Activated naive CD8-positive, alpha-beta T cell treated with anti-CD3 and anti-CD28 coated beads, Interleukin-2, amount 10 ng/mL, durations not matched to agents 7 days and 5 days (primary cell): ENCODE data around the gene PARD3. TPM values are rescaled to one million over a fixed set of nuclear protein-coding genes. Genes with fewer than 3 reads are reported as not detected.

Experiments used
- ATAC-seq: fragments of 150-1000 bp; cut with Tn5 transposase; one replicate; pipeline ENCODE4 v1.10.0; 2021; ENCODE audit warnings: low read depth, moderate library complexity
- POLR2A ChIA-PET: fragments of 350-600 bp; sonication (Branson Sonifier 250); formaldehyde crosslinking; loops from one replicate; lab custom pipeline; 2021; ENCODE audit warnings: antibody characterized with exemption; lab: Charles Lee
- DNase-seq: peaks from one replicate; pipeline ENCODE4 v3.0.0; 2021
- H3K27ac Mint-ChIP-seq: one replicate; pipeline ENCODE4 v1.8.0; 2022; ENCODE audit warnings: mild to moderate bottlenecking, mixed read lengths
- H3K27me3 Mint-ChIP-seq: one replicate; pipeline ENCODE4 v1.8.0; 2022; ENCODE audit warnings: mild to moderate bottlenecking, moderate library complexity, mixed read lengths
- H3K36me3 Mint-ChIP-seq: one replicate; pipeline ENCODE4 v1.8.0; 2021; ENCODE audit warnings: mild to moderate bottlenecking, mixed read lengths
- H3K4me1 Mint-ChIP-seq: one replicate; pipeline ENCODE4 v1.8.0; 2021; ENCODE audit warnings: mixed read lengths
- H3K4me3 Mint-ChIP-seq: one replicate; pipeline ENCODE4 v1.8.0; 2022; ENCODE audit warnings: mild to moderate bottlenecking, moderate library complexity, mixed read lengths
- H3K9me3 Mint-ChIP-seq: one replicate; pipeline ENCODE4 v1.8.0; 2021; ENCODE audit warnings: mixed read lengths
- total RNA-seq, 2 experiments: library from RNA; stranded (reverse); gene quantifications; one replicate each; pipeline ENCODE4 v1.2.3, GENCODE V29; 2021

Gene PARD3
- total RNA-seq, 2 experiments from 2014 or later, result 0.48 to 0.55 TPM

DNA sequence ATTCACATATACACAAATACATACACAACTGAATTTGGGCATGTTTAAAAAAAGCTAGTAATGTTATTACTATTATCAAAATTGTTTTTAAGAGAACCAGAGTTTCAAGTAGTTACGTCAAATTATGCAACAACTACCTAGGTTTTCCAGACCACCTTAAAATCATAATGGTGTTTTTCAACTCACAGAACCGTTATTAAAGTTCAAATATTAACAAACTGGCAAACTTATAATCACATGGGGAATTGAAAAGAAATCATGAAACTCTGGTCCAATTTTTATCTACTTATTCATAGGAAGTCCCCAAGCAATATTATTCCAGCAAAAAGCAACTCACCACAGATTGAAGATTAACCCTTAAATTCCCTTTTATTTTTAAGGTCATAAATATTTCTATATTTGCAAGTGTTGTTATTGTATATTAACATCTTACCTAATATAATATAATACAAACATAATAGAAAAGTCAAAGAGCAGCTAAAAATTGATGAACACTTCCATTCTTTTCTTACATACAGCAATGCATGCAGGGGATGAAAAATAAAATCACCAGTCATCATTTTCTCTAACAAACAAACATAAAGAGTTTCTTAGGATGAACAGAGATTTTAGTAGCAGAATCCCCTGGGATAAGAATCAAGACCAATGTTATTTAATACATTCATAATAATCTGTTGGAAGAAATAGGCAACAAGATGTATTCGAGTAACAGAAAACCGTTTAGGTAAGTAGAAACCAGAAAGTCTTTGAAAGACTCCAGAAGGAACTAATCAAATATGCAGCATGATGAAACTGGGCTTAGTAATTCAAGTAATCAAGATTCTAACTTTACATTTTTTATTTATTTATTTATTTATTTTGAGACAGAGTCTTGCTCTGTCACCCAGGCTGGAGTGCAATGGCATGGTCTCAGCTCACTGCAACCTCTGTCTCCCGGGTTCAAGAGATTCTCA lies 391.1 kb downstream of the PARD3 start:
- Mint-ChIP-seq H3K4me3 (no peak overlapping the region), H3K9me3 (no peaks in the 10 kb centered on the region), H3K27me3 (no peaks in the 10 kb centered on the region), H3K27ac (no peak overlapping the region), H3K36me3 (no peaks in the 10 kb centered on the region), H3K4me1 (no peaks in the 10 kb centered on the region)
- DNase-seq (no peak), ATAC-seq (no peak)
- POLR2A ChIA-PET, result no interaction called here

DNA sequence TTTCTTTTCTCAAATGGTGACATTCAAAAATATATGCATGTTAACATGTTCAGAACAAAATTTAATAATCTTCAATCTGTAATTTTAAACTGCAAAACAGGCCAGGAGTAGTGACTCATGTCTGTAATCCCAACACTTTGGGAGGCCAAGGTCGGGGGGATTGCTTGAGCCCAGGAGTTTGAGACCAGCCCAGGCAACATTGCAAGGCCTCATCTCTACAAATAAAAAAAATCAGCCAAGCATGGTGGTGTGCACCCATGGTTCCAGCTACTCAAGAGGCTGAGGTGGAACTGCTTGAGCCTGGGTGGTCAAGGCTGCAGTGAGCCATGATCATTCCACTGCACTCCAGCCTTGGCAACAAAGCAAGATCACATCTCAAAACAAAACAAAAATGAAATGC lies 394.3 kb downstream of the PARD3 start:
- Mint-ChIP-seq H3K27ac (no peak overlapping the region), H3K4me1 (no peaks in the 10 kb centered on the region), H3K36me3 (no peaks in the 10 kb centered on the region), H3K27me3 (no peaks in the 10 kb centered on the region), H3K9me3 (no peaks in the 10 kb centered on the region), H3K4me3 (no peak overlapping the region)
- POLR2A ChIA-PET, result no interaction called here
- no peak for ATAC-seq
- no peak for DNase-seq

DNA sequence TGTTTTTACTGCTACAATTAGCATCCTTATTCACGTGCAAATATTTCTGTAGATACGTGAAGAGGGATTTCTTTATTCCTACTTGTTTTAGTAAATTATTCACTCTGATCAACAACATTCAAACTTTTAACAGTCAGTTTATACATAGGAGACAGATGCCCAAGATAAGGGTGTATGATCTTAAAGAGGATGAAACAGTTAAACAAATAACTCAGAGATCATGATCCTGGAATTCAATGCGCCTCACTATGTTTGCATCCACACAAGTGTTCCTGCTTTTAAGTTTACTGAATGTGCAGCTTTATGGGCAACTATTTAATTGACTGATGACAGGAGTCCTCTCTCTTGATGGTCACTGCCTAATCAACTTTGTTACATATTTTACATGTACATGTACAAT lies 394.8 kb downstream of the PARD3 start:
- Mint-ChIP-seq H3K4me1 (no peaks in the 10 kb centered on the region), H3K9me3 (no peaks in the 10 kb centered on the region), H3K4me3 (no peak overlapping the region), H3K36me3 (no peaks in the 10 kb centered on the region), H3K27ac (no peak overlapping the region), H3K27me3 (no peaks in the 10 kb centered on the region)
- ATAC-seq (no peak), DNase-seq (no peak)
- POLR2A ChIA-PET, result no interaction called here

DNA sequence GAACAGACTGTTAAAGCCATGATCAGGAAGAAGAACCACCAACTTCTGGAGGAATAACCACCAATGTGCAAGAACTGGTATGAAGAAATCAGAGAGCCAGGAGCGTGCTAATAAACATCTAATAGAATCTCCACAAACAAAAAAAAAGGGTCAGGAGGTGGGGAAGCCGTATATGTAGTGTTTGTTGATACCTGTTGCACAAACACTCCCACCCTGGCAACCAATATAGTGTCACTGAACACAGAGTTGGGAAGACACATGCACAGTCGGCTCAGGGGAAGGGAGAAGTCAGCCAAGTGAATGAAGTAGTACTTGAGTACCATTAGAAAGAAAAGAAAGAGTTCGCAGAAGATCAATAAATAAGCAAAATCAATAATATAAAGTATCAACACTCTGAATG lies 400.1 kb downstream of the PARD3 start:
- H3K4me1 Mint-ChIP-seq, result no peaks in the 10 kb centered on the region
- H3K27me3 Mint-ChIP-seq, result peaks cover 2% of the 10 kb centered on the region
- H3K4me3 Mint-ChIP-seq, result no peak overlapping the region
- POLR2A ChIA-PET, result no interaction called here
- DNase-seq (no peak), ATAC-seq (no peak)
- H3K27ac Mint-ChIP-seq, result no peak overlapping the region
- no peaks in the 10 kb centered on the region for H3K36me3 Mint-ChIP-seq
- no peaks in the 10 kb centered on the region for H3K9me3 Mint-ChIP-seq

DNA sequence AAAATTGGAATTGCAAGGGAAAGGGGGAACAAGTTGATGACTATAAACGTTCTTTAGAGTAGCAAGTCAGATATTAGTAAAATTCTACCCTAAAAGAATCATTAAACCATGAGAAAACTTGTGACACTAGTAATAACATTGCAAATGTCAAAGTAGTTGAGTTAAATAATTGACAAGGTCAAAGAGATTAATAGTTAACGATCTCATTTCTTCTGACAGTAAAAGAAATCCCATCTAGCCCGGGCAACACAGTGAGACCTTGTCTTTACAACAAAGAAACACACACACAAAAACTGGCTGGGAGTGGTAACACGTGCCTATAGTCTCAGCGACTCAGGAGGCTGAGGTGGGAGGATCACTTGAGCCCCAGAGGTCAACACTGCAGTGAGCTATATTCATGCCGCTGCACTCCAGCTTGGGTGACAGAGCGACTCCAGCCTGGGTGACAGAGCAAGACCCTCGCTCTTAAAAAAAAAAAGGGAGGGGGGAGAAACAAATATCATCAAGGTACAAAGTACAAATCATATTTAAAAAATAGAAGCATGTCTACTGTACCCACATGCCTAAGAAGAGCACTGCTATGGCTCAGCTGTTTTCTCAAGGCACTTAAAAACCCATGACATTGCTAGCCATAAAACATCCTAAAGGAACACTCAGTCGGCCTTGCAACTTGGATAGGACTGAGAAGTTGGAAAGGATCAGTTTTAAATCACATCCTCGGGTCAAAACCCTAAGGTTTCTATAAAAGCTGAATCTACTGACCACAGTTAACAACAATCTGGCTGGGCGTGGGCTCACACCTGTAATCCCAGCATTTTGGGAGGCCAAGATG lies 401.1 kb downstream of the PARD3 start:
- no peak overlapping the region for H3K4me3 Mint-ChIP-seq
- no peaks in the 10 kb centered on the region for H3K9me3 Mint-ChIP-seq

DNA sequence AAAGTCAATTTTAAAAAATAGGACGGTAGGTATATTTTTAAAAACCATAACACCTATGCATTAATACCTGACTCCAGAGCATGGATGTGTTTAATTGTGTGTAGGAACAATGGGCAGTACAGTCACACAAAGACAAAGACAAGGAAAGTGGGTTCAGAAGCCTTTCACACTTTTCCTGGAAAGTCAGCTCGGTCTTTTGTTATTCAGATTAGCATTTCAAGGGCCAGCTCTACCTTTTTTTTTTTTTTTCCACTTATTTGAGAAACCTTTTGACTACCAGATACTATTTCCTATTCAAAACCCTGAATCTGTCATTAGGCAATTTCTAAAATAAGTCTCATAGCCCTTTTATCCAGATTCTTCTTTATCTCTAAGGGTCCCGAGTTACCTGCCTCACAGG lies 401.9 kb downstream of the PARD3 start:
- ATAC-seq, result no peak
- Mint-ChIP-seq H3K9me3 (no peaks in the 10 kb centered on the region), H3K36me3 (no peaks in the 10 kb centered on the region), H3K27ac (no peak overlapping the region), H3K4me1 (no peaks in the 10 kb centered on the region), H3K4me3 (no peak overlapping the region), H3K27me3 (peaks cover 2% of the 10 kb centered on the region)
- POLR2A ChIA-PET, result interaction anchor here (0.7 kb wide), 1 partner anchor 33 kb away, joined by 3 read pairs; no protein-coding TSS in a partner anchor
- DNase-seq, result no peak

More for the DNA sequence above, 401.1 kb downstream of the PARD3 start:
- Mint-ChIP-seq H3K27me3 (peaks cover 2% of the 10 kb centered on the region), H3K27ac (no peak overlapping the region), H3K4me1 (no peaks in the 10 kb centered on the region), H3K36me3 (no peaks in the 10 kb centered on the region)
- no peak for ATAC-seq
- no peak for DNase-seq
- POLR2A ChIA-PET, result no interaction called here

DNA sequence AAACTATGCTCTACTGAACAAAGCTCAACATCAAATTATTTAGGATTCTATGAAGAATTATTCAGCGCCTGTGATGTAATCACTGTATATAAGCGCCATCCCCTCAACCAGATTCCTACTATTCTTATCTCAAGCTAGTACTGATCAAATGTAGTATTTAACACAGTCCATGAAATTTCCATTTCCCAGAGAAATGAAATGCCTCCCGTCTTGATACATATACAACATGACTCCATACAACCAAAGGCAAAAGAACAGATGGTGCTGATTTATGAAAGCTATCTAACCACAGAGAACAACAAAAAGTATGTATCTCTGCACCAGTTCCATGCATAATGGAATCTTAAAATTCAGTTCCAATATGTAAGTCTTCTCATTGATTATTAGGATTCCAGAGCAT lies 406.1 kb downstream of the PARD3 start:
- H3K4me1 Mint-ChIP-seq, result no peaks in the 10 kb centered on the region
- ATAC-seq, result no peak

DNA sequence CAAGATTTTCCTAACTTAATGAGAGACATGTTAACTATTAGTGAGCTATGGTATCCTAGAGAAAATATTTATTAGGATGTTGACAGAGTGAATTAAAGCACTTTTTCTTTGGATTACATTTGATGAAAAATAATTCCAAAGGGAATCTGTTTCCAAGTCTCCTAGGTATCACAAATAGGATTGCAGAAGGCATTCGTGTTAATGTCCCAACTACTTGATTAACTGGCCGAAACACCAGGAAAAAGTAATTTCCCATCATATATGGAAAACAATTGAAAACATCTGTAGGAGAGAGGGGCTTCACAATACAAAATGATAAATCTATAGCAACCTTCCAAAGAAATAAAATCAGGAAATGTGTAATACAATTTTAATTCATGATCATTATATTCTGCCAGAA lies 406.7 kb downstream of the PARD3 start:
- POLR2A ChIA-PET, result no interaction called here
- Mint-ChIP-seq H3K4me3 (no peak overlapping the region), H3K36me3 (no peaks in the 10 kb centered on the region), H3K27ac (no peak overlapping the region), H3K4me1 (no peaks in the 10 kb centered on the region), H3K9me3 (no peaks in the 10 kb centered on the region), H3K27me3 (no peaks in the 10 kb centered on the region)
- ATAC-seq (no peak), DNase-seq (no peak)

More for the DNA sequence above, 406.1 kb downstream of the PARD3 start:
- Mint-ChIP-seq H3K27me3 (peaks cover under 1% of the 10 kb centered on the region), H3K4me3 (no peak overlapping the region), H3K36me3 (no peaks in the 10 kb centered on the region), H3K27ac (no peak overlapping the region), H3K9me3 (no peaks in the 10 kb centered on the region)
- POLR2A ChIA-PET, result no interaction called here
- no peak for DNase-seq

DNA sequence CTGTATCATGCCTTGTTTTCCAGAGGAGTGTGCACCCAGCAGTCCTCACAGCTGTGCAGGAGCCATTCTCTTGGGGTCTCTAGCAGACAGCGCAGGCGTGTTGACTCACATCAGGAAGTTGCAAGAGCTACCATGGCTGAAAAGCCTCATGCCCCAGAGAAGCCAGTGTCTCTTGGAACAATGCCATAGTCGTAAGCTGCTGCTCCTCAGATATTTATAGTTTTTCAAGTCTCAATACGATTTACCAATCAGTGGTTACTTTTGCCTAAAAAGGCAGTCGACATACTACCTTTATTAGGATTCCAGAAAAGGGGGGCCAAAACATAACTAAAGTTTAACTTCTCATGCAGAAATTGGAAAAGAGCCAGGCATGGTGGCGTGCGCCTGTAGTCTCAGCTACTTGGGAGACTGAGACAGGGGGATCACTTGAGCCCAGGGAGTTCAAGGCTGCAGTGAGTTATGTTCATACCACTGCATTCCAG lies 407.7 kb downstream of the PARD3 start:
- POLR2A ChIA-PET, result no interaction called here
- Mint-ChIP-seq H3K27me3 (no peaks in the 10 kb centered on the region), H3K4me3 (no peak overlapping the region), H3K4me1 (no peaks in the 10 kb centered on the region), H3K27ac (no peak overlapping the region), H3K9me3 (no peaks in the 10 kb centered on the region), H3K36me3 (no peaks in the 10 kb centered on the region)
- DNase-seq (no peak), ATAC-seq (no peak)

DNA sequence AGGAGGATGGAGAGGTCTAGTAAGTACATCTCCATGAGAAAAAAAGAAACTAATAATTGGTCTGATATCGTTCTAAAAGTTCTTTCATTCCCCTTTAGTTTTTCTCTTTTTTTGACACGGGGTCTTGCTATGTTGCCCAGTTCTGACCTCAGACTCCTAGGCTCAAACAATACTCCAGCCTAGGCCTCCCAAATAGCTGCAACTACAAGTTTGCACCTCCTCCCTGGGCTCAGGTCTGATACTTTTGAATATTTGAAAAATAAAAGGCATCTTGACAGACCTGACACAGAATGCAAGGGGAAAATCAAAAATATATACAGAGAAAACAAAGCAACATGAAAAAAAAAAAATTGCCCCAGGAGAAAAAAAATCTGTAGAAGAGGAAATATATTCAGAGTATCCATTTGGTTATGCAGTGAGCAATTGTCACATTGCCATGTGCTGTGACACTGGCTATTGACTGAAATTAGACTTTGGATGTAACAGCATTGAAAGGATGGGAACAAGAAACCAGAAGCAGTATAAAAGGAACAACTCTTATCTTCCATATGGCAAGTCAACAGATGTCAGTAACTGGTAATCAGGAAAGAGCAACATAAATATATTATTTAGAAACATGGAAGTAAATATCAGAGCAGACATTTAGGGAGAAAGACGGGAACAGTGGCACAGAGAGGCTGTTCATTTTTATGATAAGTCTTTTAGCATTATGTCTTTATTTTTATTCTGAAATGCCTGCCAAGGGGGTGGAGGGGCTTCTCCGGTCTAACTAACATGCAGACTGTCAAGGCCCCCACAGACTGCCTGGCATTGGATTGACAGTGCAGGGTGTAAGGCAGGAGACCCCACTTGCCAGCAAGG lies 408.4 kb downstream of the PARD3 start:
- no peaks in the 10 kb centered on the region for H3K27me3 Mint-ChIP-seq

DNA sequence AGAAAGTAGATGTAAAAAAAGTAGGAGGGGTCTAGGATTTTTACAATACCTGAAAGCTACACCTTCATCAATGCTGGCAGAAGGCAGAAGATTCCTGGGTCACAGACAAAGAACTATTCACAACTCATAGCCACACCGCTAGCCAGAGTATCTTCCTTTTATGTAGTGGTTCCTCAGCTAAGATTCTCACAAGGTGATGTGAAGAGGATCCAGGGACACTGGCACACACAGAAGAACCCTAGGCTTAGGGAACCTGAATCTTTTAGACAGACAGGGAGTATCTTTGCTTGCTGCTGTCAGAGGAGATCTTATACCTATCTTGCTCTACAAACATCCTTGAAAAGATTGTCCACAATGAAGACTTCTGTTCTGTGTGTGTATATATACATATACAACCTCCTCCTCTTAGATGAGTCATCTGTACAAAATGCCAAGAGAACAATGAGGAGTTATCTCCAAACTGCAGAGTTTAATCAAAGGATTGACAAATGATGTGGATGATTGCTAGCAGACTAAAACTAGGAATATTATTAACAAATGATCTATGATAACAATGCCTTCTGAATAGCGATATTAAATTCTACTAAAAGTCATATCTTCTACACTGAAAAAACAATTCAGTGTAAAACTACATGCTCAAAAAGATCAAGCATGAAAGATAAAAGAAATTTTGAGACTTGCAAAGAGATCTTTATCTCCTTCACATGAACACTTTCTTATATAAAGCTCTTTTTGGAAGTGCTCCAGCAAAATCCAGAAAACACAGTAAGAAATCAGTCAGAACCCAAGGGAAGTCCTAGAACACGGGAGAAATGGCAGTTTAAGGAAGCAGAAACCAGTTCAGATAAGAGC lies 409.3 kb downstream of the PARD3 start:
- DNase-seq, result no peak
- Mint-ChIP-seq H3K4me1 (no peaks in the 10 kb centered on the region), H3K27me3 (no peaks in the 10 kb centered on the region), H3K36me3 (no peaks in the 10 kb centered on the region), H3K9me3 (no peaks in the 10 kb centered on the region), H3K4me3 (no peak overlapping the region), H3K27ac (no peak overlapping the region)
- POLR2A ChIA-PET, result no interaction called here
- no peak for ATAC-seq

More for the DNA sequence above, 408.4 kb downstream of the PARD3 start:
- Mint-ChIP-seq H3K36me3 (no peaks in the 10 kb centered on the region), H3K27ac (no peak overlapping the region), H3K4me1 (no peaks in the 10 kb centered on the region), H3K4me3 (no peak overlapping the region), H3K9me3 (no peaks in the 10 kb centered on the region)
- DNase-seq, result no peak
- ATAC-seq, result no peak
- POLR2A ChIA-PET, result no interaction called here

DNA sequence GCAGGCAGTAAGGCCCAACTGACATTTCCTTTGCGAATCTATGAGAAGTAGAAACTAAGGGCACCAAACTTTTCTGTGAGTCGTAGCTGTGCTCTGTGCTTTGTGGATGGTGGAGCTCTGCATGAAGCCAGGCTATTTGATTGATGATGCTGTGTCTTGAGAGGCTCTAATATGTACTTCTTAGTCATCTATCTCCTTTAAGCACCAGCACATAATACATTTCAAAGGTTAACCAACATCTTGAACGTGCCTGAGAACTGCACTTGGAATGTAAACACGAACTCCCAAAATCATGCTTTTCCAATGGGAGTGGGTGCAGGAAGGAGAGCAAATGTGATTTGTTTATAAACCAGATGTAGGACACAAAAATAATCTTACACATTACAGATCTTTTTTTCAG lies 411.6 kb downstream of the PARD3 start:
- Mint-ChIP-seq H3K27ac (no peak overlapping the region), H3K4me3 (no peak overlapping the region), H3K36me3 (no peaks in the 10 kb centered on the region), H3K4me1 (no peaks in the 10 kb centered on the region), H3K9me3 (no peaks in the 10 kb centered on the region), H3K27me3 (no peaks in the 10 kb centered on the region)
- no peak for DNase-seq
- ATAC-seq, result no peak
- POLR2A ChIA-PET, result no interaction called here
